GM19395 (cell line): ENCODE data around the gene DOCK10.
A peak's percentile ranks its signal among the peaks of the same experiment; 100 is the strongest.

ENCODE experiments used
- ATAC-seq: cut with Tn5 transposase; IDR thresholded peaks from one replicate; pipeline ENCODE4 v1.9.1; 2021; ENCODE audit warnings: mild to moderate bottlenecking, moderate library complexity; ENCODE audit not compliant: unreplicated experiment

The DOCK10 gene

GRCh38 chr2:224798180-224798579 lies 244.1 kb downstream of the DOCK10 start:
- no peak for ATAC-seq

- ATAC-seq = no peak
Measured at GRCh38 chr2:224796695-224797305, 245.5 kb downstream of the DOCK10 start.

GRCh38 chr2:224793946-224794345 lies 248.3 kb downstream of the DOCK10 start:
- ATAC-seq = no peak

- ATAC-seq = no peak
Measured at GRCh38 chr2:224786848-224787247, 255.4 kb downstream of the DOCK10 start.

- peak; percentile 73 for ATAC-seq
Measured at GRCh38 chr2:224781400-224781799, 260.9 kb downstream of the DOCK10 start.

GRCh38 chr2:224780823-224781222 lies 261.4 kb downstream of the DOCK10 start:
- ATAC-seq = no peak

GRCh38 chr2:224780106-224780505 lies 262.2 kb downstream of the DOCK10 start:
- ATAC-seq = no peak

GRCh38 chr2:224778474-224778877 lies 263.8 kb downstream of the DOCK10 start:
- ATAC-seq = peak; percentile 67

- no peak for ATAC-seq
Measured at GRCh38 chr2:224777559-224777930, 264.7 kb downstream of the DOCK10 start.

- no peak for ATAC-seq
Measured at GRCh38 chr2:224776795-224777558, 265.3 kb downstream of the DOCK10 start.

GRCh38 chr2:224775647-224776046 lies 266.6 kb downstream of the DOCK10 start:
- ATAC-seq = no peak

GRCh38 chr2:224774735-224775134 lies 267.5 kb downstream of the DOCK10 start:
- ATAC-seq = no peak

- no peak for ATAC-seq
Measured at GRCh38 chr2:224772494-224772893, 269.8 kb downstream of the DOCK10 start.

- no peak for ATAC-seq
Measured at GRCh38 chr2:224769489-224769888, 272.8 kb downstream of the DOCK10 start.

GRCh38 chr2:224764565-224765236 lies 277.6 kb downstream of the DOCK10 start:
- ATAC-seq = peak; percentile 77

- no peak for ATAC-seq
Measured at GRCh38 chr2:224757934-224758548, 284.2 kb downstream of the DOCK10 start.

GRCh38 chr2:224753743-224754540 lies 288.3 kb downstream of the DOCK10 start:
- no peak for ATAC-seq

- peak; percentile 82 for ATAC-seq
Measured at GRCh38 chr2:224751996-224752698, 290.1 kb downstream of the DOCK10 start.

GRCh38 chr2:224749136-224749535 lies 293.1 kb downstream of the DOCK10 start:
- ATAC-seq = no peak

- no peak for ATAC-seq
Measured at GRCh38 chr2:224747765-224748164, 294.5 kb downstream of the DOCK10 start.
